Measurements from ENCODE around the gene IFI6.
A peak's percentile ranks its signal among the peaks of the same experiment; 100 is the strongest.

IFI6 gene

GRCh38 chr1:27669876-27670275 lies 2.1 kb downstream of the IFI6 start:
- no peak for DNase-seq

- peak in 1 of 2 experiments; percentile 69 for DNase-seq
Measured at GRCh38 chr1:27668808-27669723, 2.9 kb downstream of the IFI6 start.

- DNase-seq = no peak
Measured at GRCh38 chr1:27668121-27668807, 3.7 kb downstream of the IFI6 start.

- no peak for DNase-seq
Measured at GRCh38 chr1:27666791-27667254, 5.2 kb downstream of the IFI6 start.

- no peak for DNase-seq
Measured at GRCh38 chr1:27666294-27666693, 5.7 kb downstream of the IFI6 start.

GRCh38 chr1:27665016-27665651 lies 6.9 kb downstream of the IFI6 start:
- no peak for DNase-seq

- no peak for DNase-seq
Measured at GRCh38 chr1:27664291-27664690, 7.7 kb downstream of the IFI6 start.

GRCh38 chr1:27662707-27663393 lies 9.1 kb downstream of the IFI6 start:
- DNase-seq = peak; percentile 64 to 90

GRCh38 chr1:27662261-27662660 lies 9.7 kb downstream of the IFI6 start:
- DNase-seq = peak; percentile 38 to 49

GRCh38 chr1:27661412-27662075 lies 10.4 kb downstream of the IFI6 start:
- DNase-seq = no peak

GRCh38 chr1:27660300-27660835 lies 11.6 kb downstream of the IFI6 start:
- no peak for DNase-seq

- DNase-seq = no peak
Measured at GRCh38 chr1:27659497-27660299, 12.3 kb downstream of the IFI6 start.

GRCh38 chr1:27658951-27659496 lies 13.0 kb downstream of the IFI6 start:
- DNase-seq = no peak

- peak in 1 of 2 experiments; percentile 37 for DNase-seq
Measured at GRCh38 chr1:27656157-27656893, 15.7 kb downstream of the IFI6 start.

GRCh38 chr1:27655151-27655937 lies 16.6 kb downstream of the IFI6 start:
- DNase-seq = no peak

- DNase-seq = no peak
Measured at GRCh38 chr1:27652111-27652864, 19.7 kb downstream of the IFI6 start.

- DNase-seq = no peak
Measured at GRCh38 chr1:27650539-27651175, 21.3 kb downstream of the IFI6 start.

- no peak for DNase-seq
Measured at GRCh38 chr1:27650171-27650538, 21.8 kb downstream of the IFI6 start.

Measured in NCI-H446 (cell line).